Chondrocyte (in vitro differentiated cells): Measurements from ENCODE around the gene CXADR. TPM values are rescaled to one million over a fixed set of nuclear protein-coding genes. Genes with fewer than 3 reads are reported as not detected.

ENCODE experiments used
- DNase-seq: peaks from one replicate; pipeline ENCODE4 v3.0.0; 2021; ENCODE audit warnings: mixed read lengths, low spot score
- H3K27ac Mint-ChIP-seq: one replicate; pipeline ENCODE4 v1.8.0; 2021; ENCODE audit warnings: mild to moderate bottlenecking, moderate library complexity, mixed read lengths; ENCODE audit not compliant: unreplicated experiment
- H3K27me3 Mint-ChIP-seq: 2 replicates; pipeline ENCODE4 v1.8.0; 2021; ENCODE audit warnings: low read depth, mixed read lengths
- H3K36me3 Mint-ChIP-seq: 2 replicates; pipeline ENCODE4 v1.8.0; 2021; ENCODE audit warnings: low read depth, mixed read lengths
- H3K4me1 Mint-ChIP-seq: 2 replicates; pipeline ENCODE4 v1.8.0; 2021; ENCODE audit warnings: low read depth, mild to moderate bottlenecking, mixed read lengths
- H3K4me3 Mint-ChIP-seq: one replicate; pipeline ENCODE4 v1.8.0; 2021; ENCODE audit warnings: mild to moderate bottlenecking, moderate library complexity, mixed read lengths; ENCODE audit not compliant: unreplicated experiment
- H3K9me3 Mint-ChIP-seq: 2 replicates; pipeline ENCODE4 v1.8.0; 2021; ENCODE audit warnings: low read depth, mixed read lengths
- total RNA-seq: library from RNA; stranded (reverse); gene quantifications from 3 replicates; pipeline ENCODE4 v1.2.1, GENCODE V29; 2021
- TF ChIP-seq, protein P1 (sequence below): fragments of 200-600 bp; sonication (generic); IDR thresholded peaks from 2 replicates; pipeline ENCODE4 v1.5.0; 2021; ENCODE audit warnings: antibody characterized with exemption, mild to moderate bottlenecking, moderate library complexity

CXADR gene
- total RNA-seq, 1 donor from 2014 or later: 0.17 TPM

DNA sequence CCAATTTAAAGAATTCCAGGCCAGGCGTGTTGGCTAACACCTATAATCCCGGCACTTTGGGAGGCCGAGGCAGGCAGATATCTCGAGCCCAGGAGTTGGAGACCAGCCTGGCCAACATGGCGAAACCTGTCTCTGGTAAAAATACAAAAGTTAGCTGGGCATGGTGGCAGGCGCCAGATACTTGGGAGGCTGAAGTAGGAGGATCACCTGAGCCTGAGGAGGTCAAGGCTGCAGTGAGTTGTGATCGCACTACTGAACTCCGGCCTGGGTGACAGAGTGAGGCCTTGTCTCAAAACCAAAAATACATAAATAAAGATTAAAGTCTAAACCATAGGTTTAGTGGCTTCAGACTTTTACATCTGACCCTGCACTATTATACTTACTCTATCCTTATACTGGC is 67.5 kb downstream of the CXADR start:
- TF ChIP-seq, protein P1, sequence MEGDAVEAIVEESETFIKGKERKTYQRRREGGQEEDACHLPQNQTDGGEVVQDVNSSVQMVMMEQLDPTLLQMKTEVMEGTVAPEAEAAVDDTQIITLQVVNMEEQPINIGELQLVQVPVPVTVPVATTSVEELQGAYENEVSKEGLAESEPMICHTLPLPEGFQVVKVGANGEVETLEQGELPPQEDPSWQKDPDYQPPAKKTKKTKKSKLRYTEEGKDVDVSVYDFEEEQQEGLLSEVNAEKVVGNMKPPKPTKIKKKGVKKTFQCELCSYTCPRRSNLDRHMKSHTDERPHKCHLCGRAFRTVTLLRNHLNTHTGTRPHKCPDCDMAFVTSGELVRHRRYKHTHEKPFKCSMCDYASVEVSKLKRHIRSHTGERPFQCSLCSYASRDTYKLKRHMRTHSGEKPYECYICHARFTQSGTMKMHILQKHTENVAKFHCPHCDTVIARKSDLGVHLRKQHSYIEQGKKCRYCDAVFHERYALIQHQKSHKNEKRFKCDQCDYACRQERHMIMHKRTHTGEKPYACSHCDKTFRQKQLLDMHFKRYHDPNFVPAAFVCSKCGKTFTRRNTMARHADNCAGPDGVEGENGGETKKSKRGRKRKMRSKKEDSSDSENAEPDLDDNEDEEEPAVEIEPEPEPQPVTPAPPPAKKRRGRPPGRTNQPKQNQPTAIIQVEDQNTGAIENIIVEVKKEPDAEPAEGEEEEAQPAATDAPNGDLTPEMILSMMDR: no peak
- Mint-ChIP-seq H3K27ac (no peak overlapping the region), H3K4me3 (no peak overlapping the region), H3K9me3 (no peaks in the 10 kb centered on the region), H3K4me1 (no peaks in the 10 kb centered on the region), H3K27me3 (peaks cover 24% of the 10 kb centered on the region), H3K36me3 (no peaks in the 10 kb centered on the region)
- no peak for DNase-seq

DNA sequence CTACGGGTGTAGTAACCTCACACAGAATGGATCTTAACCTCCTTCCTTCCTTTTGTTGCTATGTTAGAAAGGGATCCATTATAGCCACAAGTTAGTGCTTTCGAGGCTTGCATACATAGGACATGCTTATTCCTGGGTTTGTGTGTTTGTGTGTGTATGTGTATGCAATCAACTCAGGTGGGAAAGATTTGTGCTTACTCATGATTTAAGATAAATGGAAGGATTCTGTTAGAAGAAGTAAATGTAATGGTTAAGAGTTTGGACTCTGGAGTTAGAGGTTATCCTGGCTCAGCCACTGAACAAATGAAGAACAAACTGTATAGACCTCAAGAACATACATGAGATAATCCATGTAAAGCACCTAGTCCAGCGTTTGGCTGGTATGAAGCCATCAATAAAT is 71.1 kb downstream of the CXADR start:
- no peaks in the 10 kb centered on the region for H3K4me1 Mint-ChIP-seq
- H3K36me3 Mint-ChIP-seq: peaks cover 2% of the 10 kb centered on the region
- no peak overlapping the region for H3K4me3 Mint-ChIP-seq
- H3K27me3 Mint-ChIP-seq: peaks cover 14% of the 10 kb centered on the region
- no peak for DNase-seq
- no peaks in the 10 kb centered on the region for H3K9me3 Mint-ChIP-seq
- TF ChIP-seq, protein P1: no peak
- H3K27ac Mint-ChIP-seq: no peak overlapping the region

DNA sequence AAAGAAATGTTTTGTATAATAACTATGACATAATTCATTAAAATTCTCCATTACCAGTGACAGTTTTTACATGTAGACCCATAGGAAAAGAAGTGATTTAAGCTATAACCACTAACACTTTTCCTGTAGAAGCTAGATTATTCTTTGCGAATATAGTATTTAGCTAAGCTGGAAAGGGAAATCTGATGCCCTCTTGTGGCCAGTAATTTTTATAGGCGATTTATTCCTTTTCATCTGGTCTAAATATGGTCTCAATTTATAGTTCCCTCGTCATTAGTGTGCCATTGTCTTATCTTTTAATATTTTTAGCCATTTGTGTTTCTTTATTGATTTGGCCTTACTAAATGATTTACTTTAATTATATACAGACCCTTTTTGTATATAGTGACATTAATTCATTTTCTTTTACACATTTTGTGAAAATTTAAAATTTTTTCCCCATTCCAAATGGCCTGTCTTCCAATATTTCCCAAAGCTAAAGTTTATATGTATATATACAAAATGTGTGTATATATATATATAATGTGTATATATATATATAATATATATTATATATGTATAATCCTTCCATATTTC is 73.1 kb downstream of the CXADR start:
- no peaks in the 10 kb centered on the region for H3K9me3 Mint-ChIP-seq
- H3K27me3 Mint-ChIP-seq: peaks cover 12% of the 10 kb centered on the region
- TF ChIP-seq, protein P1: peak; percentile 90
- no peak overlapping the region for H3K27ac Mint-ChIP-seq
- DNase-seq: no peak
- peaks cover 2% of the 10 kb centered on the region for H3K36me3 Mint-ChIP-seq
- no peaks in the 10 kb centered on the region for H3K4me1 Mint-ChIP-seq
- no peak overlapping the region for H3K4me3 Mint-ChIP-seq

DNA sequence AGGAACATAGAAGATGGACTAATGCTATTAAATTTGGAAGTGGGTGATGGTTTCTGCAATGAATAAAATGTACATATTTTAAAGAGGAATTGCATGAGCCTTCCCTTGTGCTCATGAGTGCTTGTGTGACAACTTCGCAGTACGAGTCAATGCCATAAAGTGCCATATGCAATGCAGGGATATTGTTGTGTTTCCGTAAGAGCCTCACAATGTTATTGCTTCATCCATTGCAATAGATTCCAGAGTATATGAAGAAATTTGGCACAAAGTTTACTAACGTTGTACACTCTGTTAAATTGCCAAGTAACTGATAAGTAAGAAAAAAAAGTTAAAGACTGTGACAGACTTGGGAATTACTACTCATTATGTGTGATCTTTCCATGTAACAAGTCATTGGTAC is 77.6 kb downstream of the CXADR start:
- Mint-ChIP-seq H3K27ac (no peak overlapping the region), H3K9me3 (no peaks in the 10 kb centered on the region), H3K36me3 (peaks cover 15% of the 10 kb centered on the region), H3K4me3 (no peak overlapping the region), H3K4me1 (no peaks in the 10 kb centered on the region), H3K27me3 (no peaks in the 10 kb centered on the region)
- TF ChIP-seq, protein P1: no peak
- DNase-seq: no peak

DNA sequence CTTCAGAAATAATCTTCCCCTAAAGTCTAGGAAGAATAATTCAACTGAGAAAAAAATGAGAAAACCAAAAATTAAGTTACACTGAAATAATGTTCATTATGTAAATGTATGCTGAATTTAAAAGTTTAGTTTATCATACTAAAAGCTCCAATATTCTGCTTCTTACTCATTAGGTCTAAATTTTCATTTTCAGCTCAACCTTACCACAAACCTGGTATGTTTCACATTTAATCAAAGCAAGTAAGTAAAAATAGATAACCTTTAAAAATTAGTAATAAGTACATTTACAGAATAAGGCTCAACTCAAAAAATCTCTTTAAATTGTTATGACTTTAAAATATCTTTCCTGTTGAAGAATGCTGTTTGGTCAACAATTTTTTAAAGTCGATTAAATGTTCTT is 84.8 kb downstream of the CXADR start:
- peaks cover 29% of the 10 kb centered on the region for H3K36me3 Mint-ChIP-seq
- no peak for DNase-seq
- TF ChIP-seq, protein P1: no peak
- peaks cover under 1% of the 10 kb centered on the region for H3K4me1 Mint-ChIP-seq
- H3K27me3 Mint-ChIP-seq: no peaks in the 10 kb centered on the region
- H3K4me3 Mint-ChIP-seq: no peak overlapping the region
- no peaks in the 10 kb centered on the region for H3K9me3 Mint-ChIP-seq
- H3K27ac Mint-ChIP-seq: no peak overlapping the region
